MG63 (cell line): Measurements from ENCODE around the gene GNA15. TPM values are rescaled to one million over a fixed set of nuclear protein-coding genes. Genes with fewer than 3 reads are reported as not detected.
A peak's percentile ranks its signal among the peaks of the same experiment; 100 is the strongest.
"Not testable (repeated sequence)": the region's sequence is repeated elsewhere in the genome, so short reads cannot be mapped to it uniquely, and the experiment has no call there.

ENCODE experiments used
- DNase-seq: peaks from one replicate; pipeline ENCODE4 v3.0.0-alpha.2; 2020
- H3K27me3 ChIP-seq: fragments of 250-450 bp; sonication (Bioruptor Pico); 2 replicates; pipeline ENCODE4 v1.5.1; 2020; ENCODE audit warnings: mild to moderate bottlenecking, moderate library complexity
- H3K36me3 ChIP-seq: fragments of 250-450 bp; sonication (Bioruptor Pico); 2 replicates; pipeline ENCODE4 v1.5.1; 2020; ENCODE audit warnings: mild to moderate bottlenecking, moderate library complexity
- H3K4me3 ChIP-seq: fragments of 250-450 bp; sonication (Bioruptor Pico); 2 replicates; pipeline ENCODE4 v1.5.1; 2020; ENCODE audit warnings: mild to moderate bottlenecking, moderate library complexity
- H3K9me3 ChIP-seq: fragments of 250-450 bp; sonication (Bioruptor Pico); 2 replicates; pipeline ENCODE4 v1.5.1; 2020; ENCODE audit warnings: mild to moderate bottlenecking, moderate library complexity
- total RNA-seq: library from RNA; depleted of rRNA; stranded (reverse); fragments of >200 nt; shearing (Covaris generic); gene quantifications from 2 replicates; pipeline ENCODE4 v1.2.3, GENCODE V29; 2014; ENCODE audit warnings: low replicate concordance; rRNA removed

The GNA15 gene
- total RNA-seq, 1 experiment from 2014 or later = not detected

GRCh38 chr19:3201911-3202310 is 66.1 kb downstream of the GNA15 start:
- no peaks in the 10 kb centered on the region for H3K27me3 ChIP-seq
- H3K36me3 ChIP-seq = no peaks in the 10 kb centered on the region

GRCh38 chr19:3202346-3202745 is 66.5 kb downstream of the GNA15 start:
- Histone ChIP-seq H3K4me3 (no peak overlapping the region), H3K9me3 (no peaks in the 10 kb centered on the region), H3K27me3 (no peaks in the 10 kb centered on the region), H3K36me3 (no peaks in the 10 kb centered on the region)
- no peak for DNase-seq

More at GRCh38 chr19:3201911-3202310, 66.1 kb downstream of the GNA15 start:
- no peaks in the 10 kb centered on the region for H3K9me3 ChIP-seq
- no peak for DNase-seq
- no peak overlapping the region for H3K4me3 ChIP-seq

GRCh38 chr19:3202895-3203294 is 67.1 kb downstream of the GNA15 start:
- not testable (repeated sequence) for H3K36me3 ChIP-seq, H3K4me3 ChIP-seq, DNase-seq, H3K9me3 ChIP-seq, H3K27me3 ChIP-seq

- Histone ChIP-seq H3K36me3 (no peaks in the 10 kb centered on the region), H3K27me3 (no peaks in the 10 kb centered on the region), H3K9me3 (no peaks in the 10 kb centered on the region), H3K4me3 (no peak overlapping the region)
- DNase-seq = no peak
Observed at GRCh38 chr19:3203805-3204645, 68.2 kb downstream of the GNA15 start.

GRCh38 chr19:3204646-3205275 is 68.9 kb downstream of the GNA15 start:
- Histone ChIP-seq H3K27me3 (no peaks in the 10 kb centered on the region), H3K36me3 (no peaks in the 10 kb centered on the region)
- no peak for DNase-seq

GRCh38 chr19:3206216-3206953 is 70.6 kb downstream of the GNA15 start:
- no peaks in the 10 kb centered on the region for H3K36me3 ChIP-seq
- no peaks in the 10 kb centered on the region for H3K27me3 ChIP-seq
- H3K4me3 ChIP-seq = no peak overlapping the region
- DNase-seq = no peak
- H3K9me3 ChIP-seq = no peaks in the 10 kb centered on the region

More at GRCh38 chr19:3204646-3205275, 68.9 kb downstream of the GNA15 start:
- H3K9me3 ChIP-seq = no peaks in the 10 kb centered on the region
- H3K4me3 ChIP-seq = no peak overlapping the region

GRCh38 chr19:3207461-3208242 is 71.8 kb downstream of the GNA15 start:
- no peak for DNase-seq
- H3K9me3 ChIP-seq = no peaks in the 10 kb centered on the region
- H3K27me3 ChIP-seq = no peaks in the 10 kb centered on the region
- H3K4me3 ChIP-seq = no peak overlapping the region
- no peaks in the 10 kb centered on the region for H3K36me3 ChIP-seq

GRCh38 chr19:3208317-3209207 is 72.7 kb downstream of the GNA15 start:
- Histone ChIP-seq H3K27me3 (no peaks in the 10 kb centered on the region), H3K9me3 (no peaks in the 10 kb centered on the region), H3K4me3 (no peak overlapping the region), H3K36me3 (no peaks in the 10 kb centered on the region)
- DNase-seq = no peak

- no peaks in the 10 kb centered on the region for H3K36me3 ChIP-seq
- H3K4me3 ChIP-seq = no peak overlapping the region
- DNase-seq = peak; percentile 38
- H3K9me3 ChIP-seq = no peaks in the 10 kb centered on the region
- H3K27me3 ChIP-seq = no peaks in the 10 kb centered on the region
Observed at GRCh38 chr19:3210347-3211017, 74.6 kb downstream of the GNA15 start.

GRCh38 chr19:3211191-3211590 is 75.4 kb downstream of the GNA15 start:
- Histone ChIP-seq H3K36me3 (no peaks in the 10 kb centered on the region), H3K27me3 (no peaks in the 10 kb centered on the region), H3K9me3 (no peaks in the 10 kb centered on the region), H3K4me3 (no peak overlapping the region)
- DNase-seq = no peak

GRCh38 chr19:3213159-3213558 is 77.3 kb downstream of the GNA15 start:
- Histone ChIP-seq H3K4me3 (no peak overlapping the region), H3K9me3 (no peaks in the 10 kb centered on the region), H3K27me3 (no peaks in the 10 kb centered on the region), H3K36me3 (no peaks in the 10 kb centered on the region)
- DNase-seq = no peak

Other genes starting within 250 kb of the GNA15 start
- 2.2 and 3.3 TPM in 2 replicates for gene ZNF57, start 235.1 kb upstream of the GNA15 start, total RNA-seq
- 5.0 and 6.8 TPM in 2 replicates for gene ZNF77, start 191.1 kb upstream of the GNA15 start, total RNA-seq
- gene TLE6, start 158.5 kb upstream of the GNA15 start, total RNA-seq = not detected in 2 replicates
- gene TLE2, start 106.8 kb upstream of the GNA15 start, total RNA-seq = 1.5 and 4.1 TPM in 2 replicates
- gene TLE5, start 73.5 kb upstream of the GNA15 start, total RNA-seq = 165 and 217 TPM in 2 replicates
- gene GNA11, start 41.7 kb upstream of the GNA15 start, total RNA-seq = 29.7 and 46.0 TPM in 2 replicates
- not detected in 2 replicates for gene S1PR4, start 42.7 kb downstream of the GNA15 start, total RNA-seq
- 55.6 and 68.5 TPM in 2 replicates for gene NCLN, start 49.9 kb downstream of the GNA15 start, total RNA-seq
- gene CELF5, start 88.6 kb downstream of the GNA15 start, total RNA-seq = not detected in 2 replicates
- 1.7 and 14.1 TPM in 2 replicates for gene NFIC, start 230.6 kb downstream of the GNA15 start, total RNA-seq